Small intestine (tissue), 16 donors: ENCODE measurements around the gene TRMT5. TPM values are rescaled to one million over a fixed set of nuclear protein-coding genes. Genes with fewer than 3 reads are reported as not detected.

Experiments used
- DNase-seq, 2 donors: peaks; one replicate each; pipeline versions ENCODE4 v3.0.0 to v3.0.0-alpha.2; 2013
- FAIRE-seq: peaks from 2 replicates; lab custom pipeline; 2012; peaks lifted over from hg19 to GRCh38; lab: Jason Lieb, UNC
- H3K27ac ChIP-seq, 3 donors: one replicate each; pipeline ENCODE4 v1.5.1; 2013; ENCODE audit warnings: low read length in 2 of 3, mild to moderate bottlenecking in 2 of 3, control low read depth in 1 of 3, inconsistent platforms in 1 of 3, low read depth in 1 of 3, moderate library complexity in 1 of 3
- H3K27me3 ChIP-seq, 3 donors: one replicate each; pipeline ENCODE4 v1.6.1; 2013; ENCODE audit warnings: low read length in 3 of 3, inconsistent platforms in 1 of 3; ENCODE audit not compliant: control insufficient read depth in 3 of 3, insufficient read depth in 3 of 3
- H3K36me3 ChIP-seq, 3 donors: one replicate each; pipeline ENCODE4 v1.6.1; 2013; ENCODE audit warnings: low read length in 3 of 3, inconsistent platforms in 1 of 3, low read depth in 1 of 3, mild to moderate bottlenecking in 1 of 3, moderate library complexity in 1 of 3; ENCODE audit not compliant: control insufficient read depth in 3 of 3, insufficient read depth in 2 of 3
- H3K4me1 ChIP-seq, 3 donors: one replicate each; pipeline ENCODE4 v1.6.1; 2013; ENCODE audit warnings: low read length in 2 of 3, inconsistent platforms in 1 of 3, low read depth in 1 of 3, mild to moderate bottlenecking in 1 of 3, moderate library complexity in 1 of 3; ENCODE audit not compliant: control insufficient read depth in 3 of 3, insufficient read depth in 2 of 3
- H3K4me3 ChIP-seq, 3 donors: one replicate each; pipeline ENCODE4 v1.5.1; 2013; ENCODE audit warnings: low read length in 3 of 3, control low read depth in 1 of 3, inconsistent platforms in 1 of 3, low read depth in 1 of 3, mild to moderate bottlenecking in 1 of 3, moderate library complexity in 1 of 3
- H3K9me3 ChIP-seq, 2 donors: one replicate each; pipeline ENCODE4 v1.6.1; 2013; ENCODE audit warnings: low read depth in 1 of 2, low read length in 1 of 2; ENCODE audit not compliant: control insufficient read depth in 2 of 2, insufficient read depth in 1 of 2
- WGBS, 3 donors: extraction: QIAGEN DNeasy Blood & Tissue Kit; methylation state at CpG; one replicate each; pipeline ENCODE4 v1.1.7; 2013; 5-methylcytosine and 5-hydroxymethylcytosine counted together
- long read RNA-seq, 10 donors: transcript quantifications; one replicate each; lab custom pipeline, GENCODE V29; 2026
- polyA plus RNA-seq, 4 donors: library from polyadenylated mRNA; stranded (reverse) in 3 of 4; unstranded in 1 of 4; fragments of 200-250 nt in 3 of 4; fragments of 120-200 nt in 1 of 4; gene quantifications; one replicate each; pipeline versions ENCODE4 v1.2.1 to v1.2.3, GENCODE V29; 2013
- donor health status: healthy with polysubstance abuse.
- donor health status: control.
- donor health status: control.
- donor health status: Bipolar disorder and iron deficiency.
- donor health status: healthy.

The TRMT5 gene
- polyA plus RNA-seq = 10 to 100 TPM in 1 of 4 donors, 1 to 10 TPM in 3; 2.4 to 12.3 (median 3.9) TPM
- long read RNA-seq, donor 1 = 0 reads
- long read RNA-seq, donor 2 = 0 reads
- long read RNA-seq, donor 3, full-length matches to known transcripts = 1 of 11 reads
- long read RNA-seq, donor 3, partial matches to known transcripts = 10 of 11 reads
- long read RNA-seq, donor 3, other reads (novel, unspliced or antisense) = 0 of 11 reads
- long read RNA-seq, donor 4 = 0 reads
- long read RNA-seq, donor 5 = 0 reads
- long read RNA-seq, donor 6, full-length matches to known transcripts = 4 of 4 reads
- long read RNA-seq, donor 6, partial matches to known transcripts = 0 of 4 reads
- long read RNA-seq, donor 6, other reads (novel, unspliced or antisense) = 0 of 4 reads
- long read RNA-seq, donor 7 = 0 reads
- long read RNA-seq, donor 8 = 0 reads
- long read RNA-seq, donor 9, full-length matches to known transcripts = 1 of 1 reads
- long read RNA-seq, donor 9, partial matches to known transcripts = 0 of 1 reads
- long read RNA-seq, donor 9, other reads (novel, unspliced or antisense) = 0 of 1 reads
- long read RNA-seq, donor 10, full-length matches to known transcripts = 6 of 13 reads
- long read RNA-seq, donor 10, partial matches to known transcripts = 7 of 13 reads
- long read RNA-seq, donor 10, other reads (novel, unspliced or antisense) = 0 of 13 reads

- no peak for FAIRE-seq
- H3K4me3 ChIP-seq = peak within 1 kb of the TSS; percentile 56 to 88 (median 86)
- DNase-seq = peak; percentile 95 to 97
- no peaks in the 10 kb centered on the region for H3K9me3 ChIP-seq
- WGBS, 3 donors = 0% methylated on average over 59 of the region's 59 CpGs
- H3K27ac ChIP-seq = peak within 1 kb of the TSS; percentile 80 to 91 (median 83)
- peaks cover 2 to 7% (median 5%) of the 10 kb centered on the region in 3 donors for H3K4me1 ChIP-seq
- peaks cover 0 to 4% (median 0%) of the 10 kb centered on the region in 3 donors for H3K36me3 ChIP-seq
- no peaks in the 10 kb centered on the region for H3K27me3 ChIP-seq
Measured at GRCh38 chr14:60980811-60981632, at the start of gene TRMT5, which contains the start of gene SLC38A6. TSS of gene TRMT5 (minus strand) at chr14:60981079. CDS start at chr14:60980973, 106 bp downstream. TSS of gene SLC38A6 (plus strand) at chr14:60981245. CDS start at chr14:60981278, 33 bp downstream.

GRCh38 chr14:61026526-61026925 lies 45.6 kb upstream of the TRMT5 start:
- no peak overlapping the region for H3K4me3 ChIP-seq
- H3K36me3 ChIP-seq = no peaks in the 10 kb centered on the region
- H3K9me3 ChIP-seq = no peaks in the 10 kb centered on the region
- no peaks in the 10 kb centered on the region for H3K4me1 ChIP-seq
- no peak overlapping the region for H3K27ac ChIP-seq
- no peak for FAIRE-seq
- no peaks in the 10 kb centered on the region for H3K27me3 ChIP-seq
- DNase-seq = no peak
- 84 to 91% (median 90%) methylated on average over 2 of the region's 2 CpGs for WGBS, 3 donors

DNA sequence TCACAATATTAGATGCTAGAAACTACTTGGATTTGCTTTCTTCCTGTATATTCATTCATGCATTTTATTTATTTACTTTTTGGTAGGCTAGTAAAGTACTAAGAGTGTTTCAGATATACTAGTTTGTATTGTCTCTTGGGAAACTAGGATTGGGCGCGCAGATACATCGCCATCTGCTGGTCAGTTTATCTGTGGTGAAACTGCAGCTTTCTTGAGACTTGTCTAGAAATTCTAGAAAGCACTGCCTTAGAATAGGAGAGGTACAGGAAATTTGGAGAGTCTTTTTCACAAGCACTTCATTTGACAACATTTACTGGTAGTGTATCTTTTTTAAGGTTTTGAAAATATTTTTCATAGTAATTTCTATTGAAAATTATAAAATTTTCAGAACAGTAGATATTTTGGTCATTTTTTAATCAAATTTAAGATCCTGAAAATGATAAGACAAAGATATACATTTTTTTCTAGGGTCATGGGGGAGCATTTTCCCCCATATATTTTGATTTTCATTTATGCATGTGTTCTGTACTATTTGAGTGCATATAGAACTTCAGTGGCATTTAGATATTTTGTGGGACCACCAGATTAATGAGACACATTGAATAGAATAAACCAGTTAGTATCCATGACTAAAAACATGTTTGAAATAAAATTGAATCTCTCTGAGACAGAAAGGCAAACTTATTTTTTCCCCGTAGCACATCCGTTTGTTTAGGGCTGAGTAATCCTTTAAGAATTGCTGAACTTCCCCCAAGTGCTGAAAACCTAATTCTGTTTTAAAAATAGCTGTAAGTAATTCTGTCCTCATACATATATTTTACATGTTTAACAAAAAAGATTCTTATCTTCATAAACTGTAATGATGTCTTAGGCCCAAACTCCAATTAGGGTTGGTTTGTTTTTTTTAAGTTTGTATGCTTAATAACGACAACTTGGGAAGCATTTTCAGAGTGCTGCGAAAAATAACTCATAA lies 44.7 kb upstream of the TRMT5 start:
- no peak overlapping the region for H3K4me3 ChIP-seq
- H3K9me3 ChIP-seq = no peaks in the 10 kb centered on the region
- FAIRE-seq (peak; percentile 77), DNase-seq (peak; percentile 67 to 71)
- H3K36me3 ChIP-seq = no peaks in the 10 kb centered on the region
- no peak overlapping the region for H3K27ac ChIP-seq
- 49 to 56% (median 51%) methylated on average over 7 of the region's 7 CpGs for WGBS, 3 donors
- no peaks in the 10 kb centered on the region for H3K27me3 ChIP-seq
- no peaks in the 10 kb centered on the region for H3K4me1 ChIP-seq

- Histone ChIP-seq H3K9me3 (peaks cover 0 to 7% of the 10 kb centered on the region in 2 donors), H3K4me1 (no peaks in the 10 kb centered on the region), H3K27me3 (no peaks in the 10 kb centered on the region), H3K36me3 (no peaks in the 10 kb centered on the region), H3K27ac (no peak overlapping the region), H3K4me3 (no peak overlapping the region)
- FAIRE-seq (no peak), DNase-seq (no peak)
- WGBS, 3 donors = 76 to 83% (median 82%) methylated on average over 1 of the region's 1 CpG
Measured at GRCh38 chr14:61019537-61019936, 38.7 kb upstream of the TRMT5 start.

DNA sequence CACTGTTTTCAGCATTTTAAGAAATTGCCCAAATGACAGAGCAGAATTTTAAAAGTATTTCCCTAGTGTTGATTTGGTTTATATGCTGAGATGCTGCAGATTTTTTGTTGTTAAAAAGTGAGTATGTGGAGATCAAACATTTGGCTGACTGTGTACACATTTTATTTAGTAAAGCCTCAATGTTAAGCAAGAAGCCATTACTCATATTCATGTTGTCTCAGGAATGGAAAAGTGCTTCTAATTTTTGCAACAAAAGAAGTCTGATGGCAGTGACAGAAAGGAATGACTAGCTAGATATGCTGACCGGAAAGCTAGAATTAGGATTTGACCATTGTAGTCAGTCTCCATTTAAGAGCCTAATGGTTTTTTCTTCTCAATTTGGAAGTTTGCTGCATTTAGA lies 22.7 kb upstream of the TRMT5 start:
- Histone ChIP-seq H3K36me3 (peaks cover 0 to 2% (median 0%) of the 10 kb centered on the region in 3 donors), H3K27ac (no peak overlapping the region), H3K4me1 (no peaks in the 10 kb centered on the region), H3K4me3 (no peak overlapping the region), H3K9me3 (peaks cover 0 to 1% of the 10 kb centered on the region in 2 donors), H3K27me3 (no peaks in the 10 kb centered on the region)
- DNase-seq (no peak), FAIRE-seq (no peak)
- WGBS, 3 donors = 94 to 97% (median 96%) methylated on average over 1 of the region's 1 CpG

DNA sequence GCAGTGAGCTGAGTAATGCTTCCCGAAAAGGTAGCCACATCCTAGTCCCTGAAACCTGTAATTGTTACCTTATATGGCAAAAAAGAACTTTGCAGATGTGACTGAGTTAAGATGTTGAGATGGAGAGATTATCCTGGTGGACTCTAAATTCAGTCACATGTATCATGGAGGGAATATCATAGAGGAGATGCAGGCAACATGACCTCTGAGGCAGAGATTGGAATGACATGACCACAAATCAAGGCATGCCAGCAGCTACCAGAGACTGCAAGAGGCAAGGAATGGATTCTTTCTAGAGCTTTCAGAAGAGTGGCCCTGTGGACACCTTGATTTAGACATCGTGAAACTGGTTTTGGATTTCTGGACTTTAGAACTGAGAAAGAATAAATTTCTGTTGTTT lies 18.7 kb upstream of the TRMT5 start:
- Histone ChIP-seq H3K4me3 (no peak overlapping the region), H3K4me1 (no peaks in the 10 kb centered on the region), H3K27me3 (no peaks in the 10 kb centered on the region), H3K36me3 (peaks cover 0 to 8% (median 0%) of the 10 kb centered on the region in 3 donors), H3K27ac (no peak overlapping the region), H3K9me3 (peaks cover 0 to 14% of the 10 kb centered on the region in 2 donors)
- 94 to 98% (median 94%) methylated on average over 2 of the region's 2 CpGs for WGBS, 3 donors
- no peak for FAIRE-seq
- no peak for DNase-seq

GRCh38 chr14:60998617-60999016 lies 17.7 kb upstream of the TRMT5 start:
- peaks cover 0 to 14% of the 10 kb centered on the region in 2 donors for H3K9me3 ChIP-seq
- H3K27ac ChIP-seq = no peak overlapping the region
- WGBS, 3 donors = 95 to 96% (median 95%) methylated on average over 9 of the region's 9 CpGs
- H3K27me3 ChIP-seq = no peaks in the 10 kb centered on the region
- peaks cover 0 to 11% (median 0%) of the 10 kb centered on the region in 3 donors for H3K36me3 ChIP-seq
- no peak overlapping the region for H3K4me3 ChIP-seq
- no peak for FAIRE-seq
- H3K4me1 ChIP-seq = no peaks in the 10 kb centered on the region
- DNase-seq = no peak
